Measurements from ENCODE around the gene MRNIP. TPM values are rescaled to one million over a fixed set of nuclear protein-coding genes. Genes with fewer than 3 reads are reported as not detected.

The MRNIP gene
- total and polyA plus RNA-seq, 2 of the 8 experiments (the other 6 are each of a cell fraction or from before 2014, with no cell fraction given), result 29.6 TPM

GRCh38 chr5:179837076-179838011 lies 21.3 kb downstream of the MRNIP start:
- no peak overlapping the region for H2AK5ac ChIP-seq (ENCODE audit: low read depth, low read length)
- no peak overlapping the region for H2BK120ac ChIP-seq (replicated peaks; ENCODE audit: low read depth, low read length)
- no peak overlapping the region for H3K4ac ChIP-seq (replicated peaks; ENCODE audit: insufficient read length, low read depth, low read length)
- no peak overlapping the region for H2BK5ac ChIP-seq (ENCODE audit: low read depth, low read length)
- no peak overlapping the region for H3K23ac ChIP-seq (ENCODE audit: insufficient read length)
- ChIA-PET POLR2A (ENCODE audit: partially characterized antibody) (interaction anchor here (0.6 to 3.8 kb wide), 20 partner anchors 8 to 88 kb away, joined by 3 to 31 read pairs (median 4); partner anchors contain the start of genes MRNIP and SQSTM1), CTCF (ENCODE audit: partially characterized antibody) (interaction anchor here (0.6 to 2.3 kb wide), 12 partner anchors 10 to 138 kb away, joined by 3 to 13 read pairs (median 4); no protein-coding TSS in a partner anchor)
- no peak overlapping the region for H2BK15ac ChIP-seq (ENCODE audit: low read length)
- H3K9ac ChIP-seq (replicated peaks in 1 of 4; ENCODE audit: extremely low read depth in 1 of 4, low read depth in 3 of 4, low read length in 3 of 4), result no peak overlapping the region
- H2BK20ac ChIP-seq (ENCODE audit: low read length), result no peak overlapping the region
- no peaks in the 10 kb centered on the region; a peak in 1 of 4 replicates for H3K9me3 ChIP-seq (ENCODE audit: insufficient read depth in 2 of 2, low read depth in 1 of 2, low read length in 1 of 2)
- no peaks in the 10 kb centered on the region for H3K23me2 ChIP-seq (ENCODE audit: low read depth, low read length)
- no peak overlapping the region for H3K56ac ChIP-seq (replicated peaks; ENCODE audit: insufficient read length, low read depth, low read length)
- no peak overlapping the region for H3K4me3 ChIP-seq (ENCODE audit: extremely low read depth in 1 of 4, insufficient read depth in 2 of 4, low read depth in 3 of 4, low read length in 4 of 4)
- H3K4me2 ChIP-seq (ENCODE audit: insufficient read depth in 1 of 2, low read depth in 2 of 2, low read length in 2 of 2), result no peak overlapping the region
- no peak overlapping the region for H3K27ac ChIP-seq (ENCODE audit: low read depth, low read length)
- H2BK12ac ChIP-seq (ENCODE audit: low read depth, low read length), result no peak overlapping the region
- no peak for FAIRE-seq
- no peak for DNase-seq (ENCODE audit: low read depth in 1 of 2, low spot score in 2 of 2)
- no peaks in the 10 kb centered on the region for H3K27me3 ChIP-seq (replicated peaks in 1 of 4; ENCODE audit: control insufficient read depth in 3 of 4, extremely low read depth in 1 of 4, insufficient read depth in 3 of 4, low read length in 3 of 4)
- H3K18ac ChIP-seq (ENCODE audit: extremely low read depth, low read length), result no peak overlapping the region
- H3K36me3 ChIP-seq (ENCODE audit: control insufficient read depth in 2 of 4, insufficient read depth in 4 of 4, low read length in 3 of 4), result peaks cover 28 to 74% (median 52%) of the 10 kb centered on the region in 4 experiments
- no peak overlapping the region; the same call in 1 of the 2 replicates for H4K8ac ChIP-seq (ENCODE audit: extremely low read depth, insufficient read depth, low read length)
- WGBS, 2 experiments (ENCODE audit: extremely low coverage in 1 of 2, insufficient coverage in 1 of 2, insufficient read length in 1 of 2, insufficient replicate concordance in 2 of 2, low coverage in 1 of 2, low lambda C conversion rate in 2 of 2, missing lambda C conversion rate in 1 of 2), result 92% methylated on average over 15 of the region's 15 CpGs; no CpG with 5 or more reads in 1 of the 2 experiments
- H3K79me1 ChIP-seq (ENCODE audit: low read depth, low read length), result no peaks in the 10 kb centered on the region; the same call in 1 of the 2 replicates
- peaks cover 6 to 8% of the 10 kb centered on the region in 2 experiments for H4K20me1 ChIP-seq (replicated peaks in 1 of 2; ENCODE audit: control insufficient read depth in 1 of 2, insufficient read depth in 2 of 2, low read length in 2 of 2)
- no peak overlapping the region for H4K91ac ChIP-seq (replicated peaks; ENCODE audit: insufficient read length, low read length)
- no peak overlapping the region for H2AFZ ChIP-seq (ENCODE audit: low read length)
- no peak for TF ChIP-seq SP2 (IDR thresholded peaks at IDR 0.05; ENCODE audit: low read length)
- TF ChIP-seq POLR2AphosphoS5 (IDR thresholded peaks at IDR 0.05; ENCODE audit: low read depth, low read length), result peak; percentile 31; the same call in 1 of the 2 replicates
- H3K4me1 ChIP-seq (replicated peaks in 1 of 4; ENCODE audit: control insufficient read depth in 3 of 4, insufficient read depth in 4 of 4, low read length in 3 of 4), result no peaks in the 10 kb centered on the region
- no peaks in the 10 kb centered on the region for H3K79me2 ChIP-seq (ENCODE audit: control insufficient read depth in 1 of 2, insufficient read depth in 2 of 2, low read length in 2 of 2)
- no peak overlapping the region for H4K5ac ChIP-seq (ENCODE audit: insufficient read length, low read depth, low read length)
- no peak overlapping the region for H3K14ac ChIP-seq (ENCODE audit: insufficient read length)

Measured in H1 (cell line).